Measurements from ENCODE around the gene UGT2B28.
"Not testable (repeated sequence)": the region's sequence is repeated elsewhere in the genome, so short reads cannot be mapped to it uniquely, and the experiment has no call there.

Gene UGT2B28

GRCh38 chr4:69343558-69344420 lies 63.5 kb downstream of the UGT2B28 start:
- not testable (repeated sequence) for DNase-seq

Measured in NCI-H2171 (cell line).